NCI-H345 treated with DMSO at 0.1 percent for 48 hours (cell line): ENCODE data around the gene MXD4.
A peak's percentile ranks its signal among the peaks of the same experiment; 100 is the strongest.

Experiments
- DNase-seq: peaks from one replicate; lab custom pipeline; 2025; ENCODE audit not compliant: unreplicated experiment; lab: John Stamatoyannopoulos, UW

Gene MXD4

GRCh38 chr4:2264481-2265041, 2.7 kb upstream of the MXD4 start:
- DNase-seq: no peak

GRCh38 chr4:2263926-2264321, 2.0 kb upstream of the MXD4 start:
- no peak for DNase-seq

DNA sequence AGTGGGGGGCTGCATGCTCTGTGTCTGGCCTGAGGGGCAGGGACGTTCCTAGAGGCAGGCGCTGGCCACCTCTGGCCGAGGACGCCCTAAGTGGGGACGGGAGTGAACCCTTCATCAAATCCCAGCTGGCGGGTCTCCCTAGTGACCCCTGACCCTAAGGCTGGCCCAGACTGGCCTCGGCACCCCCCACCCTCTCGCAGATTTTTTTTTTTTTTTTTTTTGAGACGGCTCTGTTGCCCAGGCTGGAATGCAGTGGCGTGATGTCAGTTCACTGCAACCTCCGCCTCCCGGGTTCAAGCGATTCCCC, 988 bp upstream of the MXD4 start:
- DNase-seq: no peak

DNA sequence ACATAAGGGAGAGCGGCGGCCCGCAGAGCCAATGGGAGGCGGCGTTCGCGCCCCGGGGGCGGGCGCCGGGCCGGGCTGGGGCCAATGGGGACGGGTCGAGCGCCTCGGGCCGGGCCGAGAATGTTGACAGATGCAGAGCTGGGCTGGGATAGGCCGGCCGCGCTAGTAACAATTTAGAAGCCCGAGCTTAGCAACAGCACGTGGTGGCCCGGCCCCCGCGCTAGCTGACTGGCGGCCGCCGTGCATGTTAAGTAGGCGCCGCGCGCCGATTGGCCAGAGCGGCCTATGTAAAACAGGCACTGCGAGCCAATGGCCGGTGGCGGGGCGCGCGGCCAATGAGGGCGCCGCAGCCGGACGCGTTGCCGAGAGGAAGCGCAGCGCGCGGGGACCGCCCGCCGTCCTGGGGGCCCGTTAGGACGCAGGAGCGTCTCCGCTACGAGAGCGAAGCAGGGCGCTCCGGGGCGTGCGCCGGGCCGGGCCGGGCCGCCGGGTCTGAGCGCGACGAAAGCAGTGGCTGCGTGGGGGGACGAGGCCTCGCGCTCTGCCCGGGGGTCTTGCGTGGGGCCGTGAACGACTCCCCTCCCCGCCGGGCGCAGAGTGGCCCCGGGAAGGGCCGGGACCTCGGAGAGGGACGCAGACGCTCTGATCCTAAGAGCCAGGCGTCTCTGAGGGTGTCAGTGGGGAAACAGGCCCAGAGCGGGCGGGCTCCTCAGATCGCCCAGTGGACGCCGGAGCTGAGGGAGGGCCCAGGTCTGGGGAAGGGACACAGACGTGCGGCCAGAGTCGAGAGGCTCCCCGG, 435 bp upstream of the MXD4 start:
- DNase-seq: peak; percentile 91

DNA sequence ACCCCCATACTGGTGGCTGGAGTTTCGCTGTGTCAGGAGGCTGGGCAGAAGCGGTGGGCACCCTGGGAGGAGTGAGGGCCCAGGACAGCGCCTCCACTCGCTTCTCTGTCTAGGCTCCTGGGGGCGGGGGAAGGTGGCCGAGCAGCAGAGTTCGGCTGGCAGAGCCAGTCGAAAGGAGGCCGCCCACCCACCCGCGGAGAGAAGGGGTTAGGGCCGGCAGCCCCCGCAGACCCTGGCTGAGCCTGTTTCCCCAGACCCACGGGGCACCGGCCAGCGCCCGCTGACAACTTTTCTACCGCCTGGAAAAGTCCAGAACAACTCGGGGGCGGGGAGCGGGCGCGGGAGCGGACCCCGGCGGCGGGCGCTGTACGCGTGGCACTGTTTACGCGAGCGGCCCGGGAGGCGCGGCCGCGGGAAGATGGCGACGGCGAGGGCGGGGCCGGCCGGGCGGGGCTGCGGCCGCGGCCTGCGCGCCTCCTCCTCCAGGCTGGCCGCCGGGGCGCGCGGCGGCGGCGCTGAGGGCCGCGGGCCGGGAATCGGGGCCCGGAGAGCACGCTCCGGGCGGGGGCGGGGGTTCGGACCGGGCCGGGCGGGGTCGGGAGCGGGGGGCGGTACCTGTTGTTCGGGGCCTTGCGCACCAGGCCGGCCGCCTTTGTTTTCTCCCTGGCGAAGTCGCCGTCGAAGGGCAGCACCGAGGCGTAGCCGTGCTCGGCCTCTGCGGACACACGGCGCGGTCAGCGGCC, 628 bp downstream of the MXD4 start:
- no peak for DNase-seq

DNA sequence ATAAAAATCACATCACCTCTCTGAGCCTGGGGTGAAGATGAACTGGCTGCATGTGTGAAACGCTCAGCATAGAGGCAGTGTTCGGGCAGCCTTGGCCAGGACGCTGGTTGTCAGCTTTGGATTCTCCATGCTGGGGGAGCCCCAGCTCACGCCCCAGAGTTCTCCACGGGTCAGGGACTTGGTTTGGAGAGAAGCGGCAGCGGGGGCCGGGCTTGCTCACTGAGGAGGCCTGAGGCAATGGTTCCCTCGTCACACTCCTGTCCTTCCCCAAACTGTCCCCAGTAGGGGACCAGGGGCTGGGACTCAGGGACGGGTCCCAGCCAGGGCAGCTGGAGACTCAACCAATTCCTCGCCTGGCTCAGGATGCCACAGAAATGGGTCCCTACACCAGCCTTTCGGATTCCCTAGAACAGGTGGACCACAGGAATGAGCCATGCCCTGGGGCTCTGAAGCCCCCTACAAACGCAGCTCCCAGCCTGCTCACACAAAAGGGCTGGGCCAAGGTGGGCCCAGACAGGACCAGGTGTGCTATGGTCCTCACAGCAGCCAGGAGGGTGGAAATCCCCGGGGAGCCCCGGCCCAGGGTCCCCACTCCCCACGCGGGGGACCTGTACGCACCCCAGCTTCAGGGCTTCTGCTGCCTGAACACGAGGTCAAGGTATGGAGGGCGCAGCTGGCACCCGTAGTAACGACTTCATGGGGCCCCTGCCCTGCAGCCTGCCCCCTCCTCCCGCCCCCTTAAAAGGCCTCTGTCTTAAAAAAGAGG, 1.4 kb downstream of the MXD4 start:
- no peak for DNase-seq

DNA sequence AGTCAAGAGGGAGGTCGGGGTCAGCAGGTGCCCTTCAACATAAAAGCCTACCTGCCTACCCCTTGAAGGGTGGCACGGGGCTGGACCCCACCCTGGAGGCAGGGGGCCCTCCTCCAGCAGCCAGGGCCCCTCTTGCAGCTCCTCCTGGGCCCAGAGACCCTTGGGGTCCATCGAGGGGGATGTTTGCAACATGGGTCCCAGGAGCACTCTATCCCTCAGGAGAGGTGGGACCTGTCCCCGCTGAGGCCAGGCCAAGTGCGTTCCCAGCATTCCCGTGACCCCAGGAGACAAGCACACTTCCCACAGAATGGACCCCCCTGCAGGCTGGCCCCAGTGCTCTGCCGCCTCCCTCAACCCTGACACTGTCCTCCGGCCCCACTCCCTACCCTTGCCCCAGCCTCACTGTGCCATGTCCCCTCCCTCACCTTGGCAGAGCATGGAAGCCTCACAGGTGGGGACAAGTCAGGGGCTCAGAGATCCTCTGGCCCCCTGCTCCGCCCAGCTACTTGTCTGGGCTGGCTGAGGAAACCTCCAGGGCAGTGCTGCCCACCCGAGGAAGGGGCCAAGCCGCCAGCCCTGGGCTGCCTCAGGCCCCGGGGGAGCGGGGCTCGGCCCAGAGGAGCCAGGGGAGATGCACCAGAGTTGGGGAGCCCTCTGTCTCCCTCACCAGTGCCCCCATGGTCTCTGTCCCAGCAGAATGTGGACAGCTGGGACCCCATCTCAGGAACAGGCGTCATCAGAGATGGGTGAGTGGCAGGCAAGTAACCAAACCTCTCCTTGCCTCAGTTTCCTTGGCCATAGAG, 2.2 kb downstream of the MXD4 start:
- no peak for DNase-seq

DNA sequence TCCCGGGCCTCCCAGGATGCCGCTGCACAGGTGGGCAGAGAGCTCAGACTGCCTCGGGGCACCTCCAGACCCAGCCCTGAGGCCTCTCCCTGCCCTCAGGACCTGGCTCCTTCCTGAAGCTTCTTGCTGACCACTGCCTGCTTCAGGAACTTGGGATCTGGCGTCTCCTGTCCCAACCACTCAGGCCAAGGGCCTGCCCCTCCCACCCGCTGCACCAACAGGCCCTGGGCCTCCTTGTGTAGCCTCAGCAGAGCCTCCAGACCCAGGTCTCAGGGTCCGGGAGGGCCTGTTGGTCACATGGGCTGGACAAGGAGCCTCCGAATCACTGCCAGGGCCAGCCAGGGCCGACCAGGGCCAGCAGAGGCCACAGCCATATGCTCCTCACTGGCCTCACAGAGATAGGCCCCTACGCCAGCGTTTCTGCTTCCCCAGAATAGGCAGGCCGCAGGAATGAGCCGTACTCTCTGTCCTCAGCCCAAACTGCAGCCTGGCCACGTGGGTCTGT, 2.8 kb downstream of the MXD4 start:
- DNase-seq: no peak

- no peak for DNase-seq
Measured at GRCh38 chr4:2258091-2259035, 3.5 kb downstream of the MXD4 start.

- DNase-seq: no peak
Measured at GRCh38 chr4:2257361-2258081, 4.4 kb downstream of the MXD4 start.

- DNase-seq: no peak
Measured at GRCh38 chr4:2256781-2257191, 5.1 kb downstream of the MXD4 start.

- no peak for DNase-seq
Measured at GRCh38 chr4:2256156-2256731, 5.7 kb downstream of the MXD4 start.

DNA sequence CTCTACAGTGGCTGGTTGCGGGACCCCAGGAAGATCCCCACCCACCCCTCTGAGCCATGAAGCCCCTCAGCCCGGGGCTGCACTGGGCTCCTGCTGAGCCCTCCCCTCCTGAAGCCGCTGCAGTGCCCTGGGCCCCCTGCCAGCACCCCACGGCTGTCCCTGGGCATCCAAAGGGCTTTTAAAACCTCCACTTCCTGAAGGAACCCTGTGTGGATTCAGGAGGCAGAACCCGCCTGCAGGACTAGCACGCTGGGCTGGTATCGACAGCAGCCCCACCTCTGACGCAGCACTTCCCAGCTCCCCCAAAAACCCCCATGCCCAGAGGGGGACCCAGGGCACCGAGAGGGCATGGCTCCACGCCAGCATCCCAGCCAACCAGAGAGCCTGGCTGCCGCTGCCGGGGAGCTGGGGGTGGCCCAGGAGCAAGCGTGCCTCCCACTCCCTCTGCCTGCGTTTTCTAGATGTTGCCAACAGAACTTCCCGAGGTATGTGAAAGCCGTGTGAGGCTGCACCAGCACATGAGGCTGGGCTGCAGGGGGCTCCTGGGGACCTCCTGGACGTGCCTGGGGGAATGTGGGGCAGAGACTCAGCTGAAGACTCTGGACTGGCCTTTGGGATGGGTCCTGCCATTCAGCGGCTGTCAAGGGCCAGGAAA, 6.3 kb downstream of the MXD4 start:
- no peak for DNase-seq

- no peak for DNase-seq
Measured at GRCh38 chr4:2254665-2255500, 7.0 kb downstream of the MXD4 start.

GRCh38 chr4:2253160-2254084, 8.5 kb downstream of the MXD4 start:
- DNase-seq: no peak

GRCh38 chr4:2252530-2253091, 9.3 kb downstream of the MXD4 start:
- no peak for DNase-seq
